Trophoblast cell (in vitro differentiated cells and primary cell): ENCODE results near the gene RFFL.

ENCODE experiments used
- DNase-seq, 2 donors: peaks; one replicate each; pipeline ENCODE4 v3.0.0-alpha.2; 2016
- H2AFZ ChIP-seq: 2 replicates; pipeline ENCODE4 v1.6.1; 2013; ENCODE audit warnings: low read length, moderate library complexity, mild to moderate bottlenecking; ENCODE audit not compliant: insufficient read depth, poor library complexity
- H2AK5ac ChIP-seq: 2 replicates; pipeline ENCODE4 v1.6.1; 2013; ENCODE audit warnings: mild to moderate bottlenecking, low read length
- H2BK120ac ChIP-seq: 2 replicates; pipeline ENCODE4 v1.6.1; 2013; ENCODE audit warnings: low read length, mild to moderate bottlenecking, moderate library complexity; ENCODE audit not compliant: insufficient read depth, poor library complexity
- H2BK12ac ChIP-seq: 2 replicates; pipeline ENCODE4 v1.6.1; 2013; ENCODE audit warnings: mild to moderate bottlenecking, low read length, moderate library complexity
- H2BK5ac ChIP-seq: 2 replicates; pipeline ENCODE4 v1.6.1; 2013; ENCODE audit warnings: low read length, low read depth, moderate library complexity, mild to moderate bottlenecking; ENCODE audit not compliant: poor library complexity
- H3K14ac ChIP-seq: 2 replicates; pipeline ENCODE4 v1.6.1; 2013; ENCODE audit warnings: mild to moderate bottlenecking, low read length
- H3K18ac ChIP-seq: 2 replicates; pipeline ENCODE4 v1.6.1; 2013; ENCODE audit warnings: mild to moderate bottlenecking, low read length
- H3K23ac ChIP-seq: 2 replicates; pipeline ENCODE4 v1.6.1; 2013; ENCODE audit warnings: low read length
- H3K27ac ChIP-seq: 2 replicates; pipeline ENCODE4 v1.5.1; 2013; ENCODE audit warnings: low read depth, mild to moderate bottlenecking, inconsistent platforms, low read length, moderate library complexity
- H3K27me3 ChIP-seq: 2 replicates; pipeline ENCODE4 v1.6.1; 2013; ENCODE audit warnings: inconsistent platforms, mild to moderate bottlenecking, low read length, moderate library complexity; ENCODE audit not compliant: insufficient read depth
- H3K36me3 ChIP-seq, 2 experiments: 1 replicate in 1 of 2; 2 replicates in 1 of 2; pipeline ENCODE4 v1.6.1; 2013; ENCODE audit warnings: low read length in 2 of 2, mild to moderate bottlenecking in 2 of 2, moderate library complexity in 1 of 2; ENCODE audit not compliant: insufficient read depth in 2 of 2, control insufficient read depth in 1 of 2
- H3K4ac ChIP-seq: 2 replicates; pipeline ENCODE4 v1.6.1; 2013; ENCODE audit warnings: low read depth, mild to moderate bottlenecking, low read length, moderate library complexity
- H3K4me1 ChIP-seq, 2 experiments: 1 replicate in 1 of 2; 2 replicates in 1 of 2; pipeline ENCODE4 v1.6.1; 2013; ENCODE audit warnings: low read length in 2 of 2, mild to moderate bottlenecking in 2 of 2, moderate library complexity in 1 of 2; ENCODE audit not compliant: insufficient read depth in 2 of 2, control insufficient read depth in 1 of 2
- H3K4me2 ChIP-seq: 2 replicates; pipeline ENCODE4 v1.6.1; 2013; ENCODE audit warnings: inconsistent platforms, mild to moderate bottlenecking, low read length, moderate library complexity
- H3K4me3 ChIP-seq: 2 replicates; pipeline ENCODE4 v1.5.1; 2013; ENCODE audit warnings: mild to moderate bottlenecking, low read depth, low read length, inconsistent platforms
- H3K79me1 ChIP-seq: one replicate; pipeline ENCODE4 v1.6.1; 2013; ENCODE audit warnings: low read length
- H3K79me2 ChIP-seq: 2 replicates; pipeline ENCODE4 v1.6.1; 2013; ENCODE audit warnings: low read length, mild to moderate bottlenecking; ENCODE audit not compliant: control insufficient read depth, insufficient read depth, poor library complexity
- H3K9ac ChIP-seq: 2 replicates; pipeline ENCODE4 v1.6.1; 2013; ENCODE audit warnings: mild to moderate bottlenecking, low read length
- H3K9me3 ChIP-seq: 2 replicates; pipeline ENCODE4 v1.6.1; 2013; ENCODE audit warnings: low read depth, mild to moderate bottlenecking, control low read depth, inconsistent platforms, low read length; ENCODE audit not compliant: insufficient read depth
- H4K12ac ChIP-seq: 2 replicates; pipeline ENCODE4 v1.6.1; 2013; ENCODE audit warnings: low read depth, mild to moderate bottlenecking, low read length, moderate library complexity
- H4K8ac ChIP-seq: 2 replicates; pipeline ENCODE4 v1.6.1; 2013; ENCODE audit warnings: low read depth, mild to moderate bottlenecking, low read length, moderate library complexity
- H4K91ac ChIP-seq: one replicate; pipeline ENCODE4 v1.6.1; 2013; ENCODE audit warnings: low read depth, mild to moderate bottlenecking, low read length, moderate library complexity
- whole genome bisulfite sequencing: extraction: QIAGEN DNeasy Blood & Tissue Kit; methylation state at CpG from one replicate; pipeline ENCODE4 v1.1.7; 2013; ENCODE audit warnings: missing lambda C conversion rate; ENCODE audit not compliant: insufficient read length, insufficient coverage; ENCODE audit errors: extremely low coverage; 5-methylcytosine and 5-hydroxymethylcytosine counted together

Gene RFFL

GRCh38 chr17:35081638-35082037, 18.1 kb upstream of the RFFL start:
- Histone ChIP-seq H3K79me2 (no peaks in the 10 kb centered on the region), H4K12ac (no peak overlapping the region), H4K91ac (no peak overlapping the region), H3K4ac (no peak overlapping the region), H2BK120ac (no peak overlapping the region), H3K14ac (no peak overlapping the region), H3K36me3 (no peaks in the 10 kb centered on the region), H2AK5ac (no peak overlapping the region), H3K4me3 (no peak overlapping the region), H3K79me1 (no peaks in the 10 kb centered on the region), H3K4me2 (no peak overlapping the region), H2BK12ac (no peak overlapping the region), H2AFZ (no peak overlapping the region), H3K9ac (no peak overlapping the region), H3K9me3 (no peaks in the 10 kb centered on the region), H3K4me1 (no peaks in the 10 kb centered on the region), H3K27ac (no peak overlapping the region), H4K8ac (no peak overlapping the region), H3K23ac (no peak overlapping the region), H3K27me3 (no peaks in the 10 kb centered on the region), H2BK5ac (no peak overlapping the region), H3K18ac (no peak overlapping the region)
- no CpG with 5 or more reads among the region's 1 CpG for WGBS
- no peak for DNase-seq

GRCh38 chr17:35080536-35080935, 17.0 kb upstream of the RFFL start:
- no peak for DNase-seq
- no peaks in the 10 kb centered on the region for H3K36me3 ChIP-seq
- no peak overlapping the region for H3K23ac ChIP-seq
- no peaks in the 10 kb centered on the region for H3K9me3 ChIP-seq
- no peak overlapping the region for H2AK5ac ChIP-seq
- no peak overlapping the region for H4K8ac ChIP-seq
- H2BK12ac ChIP-seq = no peak overlapping the region
- H3K18ac ChIP-seq = no peak overlapping the region
- H3K4me1 ChIP-seq = no peaks in the 10 kb centered on the region
- H3K4me2 ChIP-seq = no peak overlapping the region
- H3K79me1 ChIP-seq = no peaks in the 10 kb centered on the region
- no peak overlapping the region for H4K12ac ChIP-seq
- H3K4me3 ChIP-seq = no peak overlapping the region
- H3K4ac ChIP-seq = no peak overlapping the region
- H2AFZ ChIP-seq = no peak overlapping the region
- no peak overlapping the region for H3K9ac ChIP-seq
- H3K27me3 ChIP-seq = no peaks in the 10 kb centered on the region
- no peak overlapping the region for H3K14ac ChIP-seq
- no peak overlapping the region for H2BK120ac ChIP-seq
- no CpG with 5 or more reads among the region's 1 CpG for WGBS
- no peak overlapping the region for H4K91ac ChIP-seq
- no peaks in the 10 kb centered on the region for H3K79me2 ChIP-seq
- no peak overlapping the region for H2BK5ac ChIP-seq
- no peak overlapping the region for H3K27ac ChIP-seq

- Histone ChIP-seq H3K79me1 (no peaks in the 10 kb centered on the region), H3K36me3 (no peaks in the 10 kb centered on the region), H2BK12ac (no peak overlapping the region), H3K9ac (no peak overlapping the region), H3K4me2 (no peak overlapping the region), H3K27ac (no peak overlapping the region), H3K27me3 (no peaks in the 10 kb centered on the region), H2AK5ac (no peak overlapping the region), H4K8ac (no peak overlapping the region), H3K14ac (no peak overlapping the region), H3K23ac (no peak overlapping the region), H4K12ac (no peak overlapping the region), H3K4me3 (no peak overlapping the region), H3K18ac (no peak overlapping the region), H3K9me3 (no peaks in the 10 kb centered on the region), H3K4me1 (no peaks in the 10 kb centered on the region), H2AFZ (no peak overlapping the region), H3K4ac (no peak overlapping the region), H2BK5ac (no peak overlapping the region), H4K91ac (no peak overlapping the region), H3K79me2 (no peaks in the 10 kb centered on the region), H2BK120ac (no peak overlapping the region)
- no peak for DNase-seq
- WGBS = no CpG with 5 or more reads among the region's 1 CpG
Measured at GRCh38 chr17:35079547-35080423, 16.3 kb upstream of the RFFL start.

GRCh38 chr17:35076874-35077273, 13.4 kb upstream of the RFFL start:
- Histone ChIP-seq H4K12ac (peak overlapping the region; percentile 62), H3K4me2 (no peak overlapping the region), H2BK120ac (no peak overlapping the region), H3K36me3 (no peaks in the 10 kb centered on the region), H2BK12ac (no peak overlapping the region), H3K23ac (no peak overlapping the region), H3K9me3 (no peaks in the 10 kb centered on the region), H3K4me3 (no peak overlapping the region), H3K79me1 (no peaks in the 10 kb centered on the region), H3K27ac (no peak overlapping the region), H2AFZ (no peak overlapping the region), H3K9ac (no peak overlapping the region), H2AK5ac (no peak overlapping the region), H2BK5ac (no peak overlapping the region), H3K18ac (no peak overlapping the region), H4K91ac (no peak overlapping the region), H4K8ac (no peak overlapping the region), H3K14ac (no peak overlapping the region), H3K4me1 (no peaks in the 10 kb centered on the region), H3K79me2 (no peaks in the 10 kb centered on the region), H3K27me3 (no peaks in the 10 kb centered on the region), H3K4ac (no peak overlapping the region)
- no CpG with 5 or more reads among the region's 1 CpG for WGBS
- no peak for DNase-seq
